ENCODE data around the gene KNTC1. TPM values are rescaled to one million over a fixed set of nuclear protein-coding genes. Genes with fewer than 3 reads are reported as not detected.
A peak's percentile ranks its signal among the peaks of the same experiment; 100 is the strongest.

Gene KNTC1
- total and polyA plus RNA-seq, 2 of the 13 experiments (the other 11 are each of a cell fraction or from before 2014, with no cell fraction given) = 45.1 to 57.6 TPM

- TF ChIP-seq ZNF770 (CRISPR knock-in tag; IDR thresholded peaks at IDR 0.05) (peak; percentile 60; the same call in 1 of the 2 replicates), ZNF331 (CRISPR knock-in tag; IDR thresholded peaks at IDR 0.05) (peak; percentile 58; the same call in 1 of the 2 replicates), BCL6 (CRISPR knock-in tag; IDR thresholded peaks at IDR 0.05) (peak; percentile 93), FOXJ3 (CRISPR knock-in tag; IDR thresholded peaks at IDR 0.05; ENCODE audit: borderline replicate concordance) (peak; percentile 93; the same call in 1 of the 2 replicates), DPF2 (CRISPR knock-in tag; IDR thresholded peaks at IDR 0.05; ENCODE audit: borderline replicate concordance, low read depth) (0 out of 2 replicates have a peak, but pooled peaks have one; percentile 59), ZNF18 (CRISPR knock-in tag; IDR thresholded peaks at IDR 0.05; ENCODE audit: insufficient replicate concordance) (peak; percentile 50), FOXO1 (CRISPR knock-in tag; IDR thresholded peaks at IDR 0.05) (peak; percentile 95), HMGXB3 (CRISPR knock-in tag; IDR thresholded peaks at IDR 0.05; ENCODE audit: borderline replicate concordance) (peak; percentile 87), MED1 (CRISPR knock-in tag; IDR thresholded peaks at IDR 0.05) (peak; percentile 83), HNRNPLL (IDR thresholded peaks at IDR 0.05; ENCODE audit: low read depth, low read length, poor library complexity, severe bottlenecking) (no peak), GATAD2A (CRISPR knock-in tag; IDR thresholded peaks at IDR 0.05) (peak; percentile 98), ZNF670 (CRISPR knock-in tag; IDR thresholded peaks at IDR 0.05; ENCODE audit: borderline replicate concordance) (0 out of 2 replicates have a peak, but pooled peaks have one; percentile 50), MEF2D (CRISPR knock-in tag; IDR thresholded peaks at IDR 0.05) (peak; percentile 70), NFKBIZ (CRISPR knock-in tag; IDR thresholded peaks at IDR 0.05) (peak; percentile 33; the same call in 1 of the 2 replicates), FOXK2 (IDR thresholded peaks at IDR 0.05) (peak; percentile 87), EED (CRISPR knock-in tag; IDR thresholded peaks at IDR 0.05) (no peak), NFYC (CRISPR knock-in tag; IDR thresholded peaks at IDR 0.05) (peak; percentile 43), ARNT2 (CRISPR knock-in tag; IDR thresholded peaks at IDR 0.05; ENCODE audit: low read depth) (no peak), TFE3 (CRISPR knock-in tag; IDR thresholded peaks at IDR 0.05) (peak; percentile 83), ZNF614 (CRISPR knock-in tag; IDR thresholded peaks at IDR 0.05; ENCODE audit: borderline replicate concordance) (peak; percentile 71), IRF2 (CRISPR knock-in tag; IDR thresholded peaks at IDR 0.05) (peak; percentile 64; the same call in 1 of the 2 replicates), KLF6 (CRISPR knock-in tag; IDR thresholded peaks at IDR 0.05) (peak; percentile 65; the same call in 1 of the 2 replicates), FOXC1 (CRISPR knock-in tag; IDR thresholded peaks at IDR 0.05; ENCODE audit: borderline replicate concordance) (no peak)
Measured at GRCh38 chr12:122489038-122489437, 38.0 kb upstream of the KNTC1 start (continued).

Data from HepG2 (cell line).